Fibroblast of skin of scalp (primary cell): ENCODE measurements around the gene USP6NL.
"Not testable (repeated sequence)": the region's sequence is repeated elsewhere in the genome, so short reads cannot be mapped to it uniquely, and the experiment has no call there.

Source experiments
- DNase-seq: peaks from one replicate; pipeline ENCODE4 v3.0.0-alpha.2; 2013

Gene USP6NL

GRCh38 chr10:11512596-11512995 is 98.9 kb downstream of the USP6NL start:
- DNase-seq = no peak

GRCh38 chr10:11511321-11511720 is 100.1 kb downstream of the USP6NL start:
- no peak for DNase-seq

GRCh38 chr10:11510736-11511135 is 100.7 kb downstream of the USP6NL start:
- no peak for DNase-seq

- DNase-seq = no peak
These were observed 101.2 kb downstream of the USP6NL start for GRCh38 chr10:11510281-11510680.

- no peak for DNase-seq
These were observed 102.4 kb downstream of the USP6NL start for GRCh38 chr10:11509036-11509435.

- DNase-seq = no peak
These were observed 105.1 kb downstream of the USP6NL start for GRCh38 chr10:11506247-11506789.

- DNase-seq = no peak
These were observed 105.8 kb downstream of the USP6NL start for GRCh38 chr10:11505639-11506038.

- DNase-seq = no peak
These were observed 106.7 kb downstream of the USP6NL start for GRCh38 chr10:11504566-11505285.

- no peak for DNase-seq
These were observed 109.8 kb downstream of the USP6NL start for GRCh38 chr10:11501600-11501999.

- no peak for DNase-seq
These were observed 111.9 kb downstream of the USP6NL start for GRCh38 chr10:11499425-11500071.

- no peak for DNase-seq
These were observed 113.1 kb downstream of the USP6NL start for GRCh38 chr10:11498399-11498798.

GRCh38 chr10:11494923-11495322 is 116.5 kb downstream of the USP6NL start:
- DNase-seq = not testable (repeated sequence)

GRCh38 chr10:11493646-11494045 is 117.8 kb downstream of the USP6NL start:
- DNase-seq = no peak

GRCh38 chr10:11491087-11491486 is 120.4 kb downstream of the USP6NL start:
- DNase-seq = no peak

- no peak for DNase-seq
These were observed 121.9 kb downstream of the USP6NL start for GRCh38 chr10:11489591-11489990.

GRCh38 chr10:11488126-11488525 is 123.3 kb downstream of the USP6NL start:
- no peak for DNase-seq

GRCh38 chr10:11483201-11484148 is 128.0 kb downstream of the USP6NL start:
- DNase-seq = no peak

- no peak for DNase-seq
These were observed 129.1 kb downstream of the USP6NL start for GRCh38 chr10:11482306-11482705.

GRCh38 chr10:11480687-11481086 is 130.8 kb downstream of the USP6NL start:
- no peak for DNase-seq

- DNase-seq = no peak
These were observed 132.2 kb downstream of the USP6NL start for GRCh38 chr10:11479300-11479699.

GRCh38 chr10:11478807-11479206 is 132.6 kb downstream of the USP6NL start:
- DNase-seq = no peak

- DNase-seq = no peak
These were observed 135.5 kb downstream of the USP6NL start for GRCh38 chr10:11475831-11476434.
